GM11168 (cell line): ENCODE measurements around the gene TLR5.
"Not testable (repeated sequence)": the region's sequence is repeated elsewhere in the genome, so short reads cannot be mapped to it uniquely, and the experiment has no call there.

ENCODE experiments used
- in situ Hi-C: fragments of 300-500 bp; cut with MboI; formaldehyde crosslinking; loops from one replicate; pipeline ENCODE4 v1.12.0; 2022; ENCODE audit warnings: low sequenced_read_pairs; ENCODE audit not compliant: unreplicated experiment

TLR5 gene, protein sequence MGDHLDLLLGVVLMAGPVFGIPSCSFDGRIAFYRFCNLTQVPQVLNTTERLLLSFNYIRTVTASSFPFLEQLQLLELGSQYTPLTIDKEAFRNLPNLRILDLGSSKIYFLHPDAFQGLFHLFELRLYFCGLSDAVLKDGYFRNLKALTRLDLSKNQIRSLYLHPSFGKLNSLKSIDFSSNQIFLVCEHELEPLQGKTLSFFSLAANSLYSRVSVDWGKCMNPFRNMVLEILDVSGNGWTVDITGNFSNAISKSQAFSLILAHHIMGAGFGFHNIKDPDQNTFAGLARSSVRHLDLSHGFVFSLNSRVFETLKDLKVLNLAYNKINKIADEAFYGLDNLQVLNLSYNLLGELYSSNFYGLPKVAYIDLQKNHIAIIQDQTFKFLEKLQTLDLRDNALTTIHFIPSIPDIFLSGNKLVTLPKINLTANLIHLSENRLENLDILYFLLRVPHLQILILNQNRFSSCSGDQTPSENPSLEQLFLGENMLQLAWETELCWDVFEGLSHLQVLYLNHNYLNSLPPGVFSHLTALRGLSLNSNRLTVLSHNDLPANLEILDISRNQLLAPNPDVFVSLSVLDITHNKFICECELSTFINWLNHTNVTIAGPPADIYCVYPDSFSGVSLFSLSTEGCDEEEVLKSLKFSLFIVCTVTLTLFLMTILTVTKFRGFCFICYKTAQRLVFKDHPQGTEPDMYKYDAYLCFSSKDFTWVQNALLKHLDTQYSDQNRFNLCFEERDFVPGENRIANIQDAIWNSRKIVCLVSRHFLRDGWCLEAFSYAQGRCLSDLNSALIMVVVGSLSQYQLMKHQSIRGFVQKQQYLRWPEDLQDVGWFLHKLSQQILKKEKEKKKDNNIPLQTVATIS

DNA sequence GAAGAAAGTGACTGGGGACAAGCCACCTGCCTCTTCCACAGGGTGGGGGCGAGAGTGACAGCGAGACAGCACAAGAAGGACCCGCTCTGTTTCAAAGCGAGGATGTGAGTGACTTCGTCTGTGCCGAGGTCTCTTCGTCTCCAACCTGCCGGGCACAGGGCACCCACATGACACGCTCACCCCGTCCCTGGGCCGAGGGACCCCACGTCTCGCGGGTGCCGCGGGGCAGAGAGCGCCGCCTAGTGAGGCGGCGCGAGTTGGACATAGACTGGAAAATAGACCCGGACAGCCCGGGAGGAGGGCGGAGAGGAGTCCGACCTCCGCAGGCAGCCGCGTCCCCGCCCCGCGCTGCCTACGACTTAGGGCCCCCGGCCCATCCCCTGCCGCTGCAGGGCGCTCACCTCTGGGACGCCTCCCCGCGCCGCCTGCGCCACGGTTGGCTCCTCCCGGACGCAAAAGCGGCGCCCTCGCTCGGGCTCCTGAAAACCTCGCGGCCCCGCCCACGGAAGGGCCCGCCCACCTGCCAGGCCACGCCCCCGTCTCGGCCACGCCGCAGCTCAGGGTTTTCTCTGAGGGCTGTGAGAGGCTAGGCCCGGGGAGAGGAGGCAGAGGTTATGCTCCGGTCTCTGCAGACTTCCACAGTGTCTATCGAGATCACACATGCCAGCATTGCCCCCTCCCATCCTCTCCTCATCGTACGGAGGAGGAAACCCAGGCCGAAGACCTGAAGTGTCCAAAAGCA lies at the start of gene TLR5:
TSS of gene TLR5 (minus strand) at position 454 of the 742 bp plus-strand sequence. CDS start 30,217 bp downstream, outside the sequence.
- in situ Hi-C loops: no loop called here

DNA sequence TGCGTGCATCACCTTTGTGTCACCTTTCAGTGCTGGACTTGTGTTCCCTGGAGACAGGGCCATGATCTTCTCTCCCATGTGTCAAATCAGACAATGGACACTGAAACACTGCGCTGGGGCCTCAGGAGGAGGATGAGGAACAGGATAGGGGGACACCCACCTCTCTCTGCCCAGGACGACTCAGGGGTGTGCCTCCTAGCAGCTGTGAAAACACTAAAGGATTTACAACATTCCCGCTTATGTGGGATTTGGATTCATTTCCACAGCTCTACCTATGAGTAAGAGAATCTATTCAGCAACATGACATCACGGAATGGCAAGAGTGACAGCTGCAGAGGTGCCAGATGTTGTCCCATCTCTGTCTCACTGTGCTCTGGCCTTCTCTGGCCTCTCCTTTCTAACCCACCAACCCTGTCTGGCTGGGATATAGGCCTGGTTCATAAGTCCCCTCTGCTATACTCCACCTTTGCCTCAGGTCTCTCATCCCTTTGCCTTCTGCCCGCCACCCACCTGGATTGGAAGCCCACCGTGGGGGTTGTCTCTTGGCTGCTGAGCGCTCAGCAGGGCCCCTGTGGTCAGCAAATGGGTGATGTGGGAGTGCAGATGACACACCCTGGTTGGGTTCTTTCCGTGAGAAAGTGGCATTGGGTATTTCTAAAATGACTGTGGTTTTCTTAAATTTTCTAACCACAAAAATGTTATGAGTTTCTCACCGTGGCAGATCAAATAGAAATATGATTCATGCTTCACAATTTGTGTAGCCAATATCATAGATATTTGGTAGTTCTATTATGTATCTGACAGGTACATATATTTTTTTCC lies 47.1 kb upstream of the TLR5 start:
- in situ Hi-C loops: no loop called here

DNA sequence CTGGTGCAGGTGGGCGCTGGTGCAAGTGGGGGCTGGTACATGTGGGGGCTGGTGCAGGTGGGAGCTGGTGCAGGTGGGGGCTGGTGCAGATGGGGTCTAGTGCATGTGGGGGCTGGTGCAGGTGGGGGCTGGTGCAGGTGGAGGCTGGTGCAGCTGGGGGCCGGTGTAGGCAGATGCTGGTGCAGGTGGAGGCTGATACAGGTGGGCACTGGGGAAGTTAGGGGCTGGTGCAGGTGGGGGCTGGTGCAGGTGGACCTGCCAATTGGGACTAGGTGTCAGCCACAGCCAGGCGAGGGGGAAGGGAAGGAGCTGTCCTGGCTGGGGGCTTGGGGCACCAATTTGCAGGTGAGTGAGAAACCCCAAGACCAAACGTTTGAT lies 46.5 kb upstream of the TLR5 start:
- in situ Hi-C loops: no loop called here

DNA sequence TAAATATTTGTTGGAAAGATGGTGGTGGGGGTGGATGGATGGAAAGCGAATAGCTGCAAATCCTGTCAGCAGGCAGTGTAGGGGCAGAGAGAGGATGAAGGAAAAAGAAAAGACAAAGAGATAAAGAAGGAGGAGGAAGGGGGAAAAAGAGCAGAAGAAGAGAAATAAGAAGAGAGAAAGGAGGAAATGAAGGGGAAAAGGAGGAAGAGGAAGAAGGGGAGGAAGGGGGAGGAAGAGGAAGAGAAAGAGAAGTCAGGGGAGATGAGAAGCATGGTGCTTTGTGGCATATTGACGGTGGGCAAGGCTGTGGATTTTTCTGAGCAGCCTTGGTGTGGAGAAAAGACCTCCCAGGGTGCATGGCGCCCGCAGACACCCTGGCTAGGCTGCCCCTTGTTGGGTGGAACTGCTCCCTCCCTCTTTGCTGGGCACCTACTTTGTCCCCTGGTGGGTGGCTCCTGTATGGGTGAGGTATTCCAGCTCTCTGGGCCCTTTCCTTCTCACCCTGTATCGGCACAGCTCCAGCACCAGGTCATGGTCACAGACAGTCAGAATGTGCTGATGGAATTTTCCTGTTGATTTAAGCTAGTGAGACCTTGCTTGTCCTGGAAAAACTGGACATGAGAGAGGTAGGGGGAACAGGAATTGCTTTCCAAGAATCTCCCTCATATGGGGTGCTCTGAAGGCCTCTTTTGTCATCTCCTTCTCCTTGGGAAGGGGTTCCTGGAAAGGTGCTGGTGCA lies 45.7 kb upstream of the TLR5 start:
- in situ Hi-C loops: no loop called here

DNA sequence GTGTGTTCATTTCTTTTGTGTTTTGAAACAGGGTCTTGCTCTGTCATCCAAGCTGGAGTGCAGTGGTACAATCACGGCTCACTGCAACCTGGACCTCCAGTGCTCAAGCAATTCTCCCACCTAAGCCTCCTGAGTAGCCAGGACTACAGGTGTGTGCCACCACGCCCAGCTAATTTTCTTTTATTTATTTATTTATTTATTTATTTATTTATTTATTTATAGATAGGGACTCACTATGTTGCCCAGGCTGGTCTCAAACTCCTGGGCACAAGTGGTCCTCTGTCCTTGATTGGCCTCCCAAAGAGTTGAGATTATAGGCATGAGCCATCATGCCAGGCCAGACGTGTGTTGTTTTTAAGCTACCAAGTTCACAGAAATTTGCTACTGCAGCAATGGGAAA lies 43.8 kb upstream of the TLR5 start:
- in situ Hi-C loops: no loop called here

DNA sequence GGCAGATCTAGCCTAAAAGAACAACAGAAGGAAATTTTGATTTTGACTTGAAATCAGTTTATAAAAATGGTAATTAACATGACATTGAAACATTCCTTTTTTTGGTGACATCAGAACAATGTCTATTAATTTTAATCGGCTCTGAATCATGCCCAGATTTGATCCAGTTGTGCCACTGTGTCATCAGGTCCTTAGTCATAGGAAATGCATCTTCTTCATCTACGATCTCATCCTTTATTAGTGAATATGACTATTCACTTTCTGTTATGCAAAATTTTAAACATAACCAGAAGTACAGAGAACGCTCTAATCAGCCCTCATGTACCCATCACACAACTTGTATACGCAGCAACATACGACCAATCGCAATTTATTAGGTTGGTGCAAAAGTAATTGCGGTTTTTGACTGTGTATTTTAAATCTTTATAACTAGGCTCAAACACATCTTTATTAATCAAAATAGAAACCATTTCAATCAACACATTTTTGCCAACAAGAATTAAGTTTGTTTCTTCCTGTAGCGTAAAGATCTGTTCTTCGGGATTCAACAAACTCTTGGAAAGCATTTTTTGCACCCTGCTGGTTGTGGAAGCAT lies 40.3 kb upstream of the TLR5 start:
- in situ Hi-C loops: no loop called here

DNA sequence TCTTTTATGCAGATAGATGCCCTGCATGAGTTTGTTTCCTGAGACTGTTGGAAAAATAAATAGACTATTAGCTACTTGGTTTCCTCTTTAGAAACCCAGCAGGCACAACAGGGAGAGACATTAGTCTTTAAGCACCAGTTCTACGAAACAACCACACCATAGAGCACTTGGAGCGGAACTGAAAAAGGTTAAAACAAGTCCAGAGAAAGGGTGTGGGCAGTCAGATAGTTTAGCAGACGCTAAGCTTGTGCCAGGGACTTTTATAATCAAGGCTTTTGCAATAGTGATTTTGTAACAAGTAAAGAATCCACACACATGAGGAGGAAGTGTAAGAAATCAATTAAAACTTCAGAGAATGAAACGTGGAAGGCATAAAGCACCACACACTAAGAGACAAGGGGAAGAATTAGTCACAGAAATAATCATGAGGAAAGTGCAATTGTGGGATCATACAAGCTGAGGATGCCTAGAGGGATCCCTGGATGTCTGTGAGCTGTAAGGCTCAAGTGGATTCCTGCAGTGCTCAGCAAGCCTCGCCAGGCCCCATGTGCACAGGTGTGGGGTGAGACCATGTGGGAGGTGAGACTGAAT lies 37.8 kb upstream of the TLR5 start:
- in situ Hi-C loops: no loop called here

DNA sequence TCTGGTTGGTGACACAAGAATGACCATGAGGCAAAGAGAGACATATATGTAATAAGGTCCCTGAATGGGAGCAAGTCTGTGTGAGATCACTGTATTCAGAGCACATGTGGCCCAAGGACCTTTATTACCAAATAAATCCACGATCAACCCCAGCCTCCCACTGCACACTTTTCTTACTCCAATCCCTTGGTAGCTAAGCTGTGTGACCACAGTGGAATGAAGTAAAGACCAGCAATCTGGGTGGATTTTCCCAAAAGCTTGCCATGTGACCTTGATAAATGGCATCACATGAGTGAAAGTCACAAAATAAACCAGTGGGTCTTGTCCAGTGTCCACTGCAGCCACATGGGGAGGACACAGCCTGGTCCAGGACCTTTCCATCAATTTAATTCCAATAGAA lies 36.7 kb upstream of the TLR5 start:
- in situ Hi-C loops: no loop called here

DNA sequence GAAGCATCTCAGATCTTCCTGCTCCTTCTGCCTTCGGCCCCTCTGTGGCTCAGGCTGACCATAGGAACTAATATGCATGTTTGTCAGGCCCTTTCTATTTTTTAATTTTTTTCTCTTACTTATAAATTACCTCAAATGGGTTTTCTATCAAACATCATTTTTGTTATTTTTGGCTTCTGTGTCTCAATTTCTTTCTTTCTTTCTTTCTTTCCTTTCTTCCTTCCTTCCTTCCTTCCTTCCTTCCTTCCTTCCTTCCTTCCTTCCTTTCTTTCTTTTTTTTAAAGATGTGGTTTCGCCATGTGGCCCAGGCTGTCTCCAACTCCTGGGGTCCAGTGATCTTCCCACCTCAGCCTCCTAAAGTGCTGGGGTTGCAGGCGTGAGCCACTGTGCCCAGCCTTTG lies 36.2 kb upstream of the TLR5 start:
- in situ Hi-C loops: no loop called here

DNA sequence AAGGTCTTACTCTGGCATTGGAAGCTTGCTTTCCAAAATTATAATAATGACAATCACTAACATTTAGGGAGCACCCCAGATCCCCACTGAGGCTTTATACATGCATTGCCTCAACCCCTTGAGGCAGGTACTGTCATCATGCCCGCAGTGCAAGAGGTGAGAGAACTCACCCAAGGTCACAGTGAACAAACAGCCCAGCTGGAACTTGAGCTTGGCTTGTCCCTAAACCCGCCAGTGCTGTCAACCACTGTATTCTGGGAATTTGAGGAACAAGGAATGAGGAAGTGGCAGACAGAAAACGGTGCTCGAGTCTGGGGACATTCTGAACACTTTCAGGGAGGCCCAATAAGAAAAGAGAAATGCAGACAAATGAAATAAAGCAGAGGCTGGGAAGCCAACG lies 34.6 kb upstream of the TLR5 start:
- in situ Hi-C loops: no loop called here

DNA sequence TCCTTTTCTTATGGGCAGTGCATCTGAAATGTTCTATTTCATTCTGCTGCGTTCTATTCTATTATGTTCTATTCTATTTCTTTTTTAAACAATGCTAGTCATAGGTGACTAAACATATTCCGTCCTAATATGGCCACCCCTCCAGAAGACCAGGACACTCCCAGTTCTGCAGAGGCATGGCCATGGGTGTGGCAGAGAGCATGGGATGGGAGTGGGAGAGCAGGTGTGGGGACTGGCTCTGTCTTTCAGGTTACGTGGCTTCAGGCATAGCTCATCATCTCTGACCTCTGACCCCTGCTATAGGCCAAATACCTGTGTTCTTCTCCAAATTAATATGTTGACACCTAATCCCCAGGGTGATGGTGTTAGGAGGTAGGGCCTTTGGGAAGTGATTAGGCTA lies 33.4 kb upstream of the TLR5 start:
- in situ Hi-C loops: no loop called here

DNA sequence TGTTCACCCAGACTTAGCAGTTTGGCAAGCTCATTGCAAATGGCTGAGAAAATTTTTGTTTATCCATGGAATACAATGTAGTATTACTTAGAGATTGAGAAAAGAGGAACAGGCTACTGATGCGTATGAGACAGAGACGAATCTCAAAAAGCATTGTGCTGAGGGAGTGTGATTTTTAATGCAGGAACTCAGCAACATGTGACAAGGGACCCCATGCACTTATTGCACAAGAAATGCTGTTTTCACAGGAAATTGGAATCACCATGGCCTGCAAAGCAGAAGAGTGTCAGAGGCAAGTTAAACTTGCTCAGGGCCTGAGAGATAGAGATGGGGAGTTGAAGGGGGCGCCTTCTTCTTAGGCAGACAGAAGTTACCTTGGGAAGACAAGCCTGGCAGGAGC lies 32.6 kb upstream of the TLR5 start:
- in situ Hi-C loops: no loop called here

DNA sequence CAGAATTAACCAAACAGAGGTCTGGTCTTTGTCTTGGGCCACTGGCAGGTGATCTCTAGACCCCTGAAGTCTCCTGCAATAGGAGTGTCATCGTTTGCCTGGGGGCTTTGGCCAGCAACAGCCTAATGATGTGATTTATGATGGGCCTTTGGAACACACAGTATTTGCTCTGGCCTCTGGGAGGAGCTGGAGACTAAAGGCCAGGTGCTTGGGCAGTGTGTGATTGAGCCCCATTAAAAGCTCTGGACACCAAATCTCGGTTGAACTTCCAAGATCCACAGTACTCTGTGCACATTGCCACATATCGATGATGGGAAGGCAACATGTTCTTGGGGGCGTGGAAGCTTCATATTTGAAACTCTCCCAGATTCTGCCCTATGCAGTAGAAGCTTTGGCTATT lies 32.0 kb upstream of the TLR5 start:
- in situ Hi-C loops: no loop called here

DNA sequence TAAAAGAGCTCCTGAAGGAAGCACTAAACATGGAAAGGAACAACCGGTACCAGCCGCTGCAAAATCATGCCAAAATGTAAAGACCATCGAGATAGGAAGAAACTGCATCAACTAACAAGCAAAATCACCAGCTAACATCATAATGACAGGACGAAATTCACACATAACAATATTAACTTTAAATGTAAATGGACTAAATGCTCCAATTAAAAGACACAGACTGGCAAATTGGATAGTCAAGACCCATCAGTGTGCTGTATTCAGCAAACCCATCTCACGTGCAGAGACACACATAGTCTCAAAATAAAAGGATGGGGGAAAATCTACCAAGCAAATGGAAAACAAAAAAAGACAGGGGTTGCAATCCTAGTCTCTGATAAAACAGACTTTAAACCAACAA lies 26.4 kb upstream of the TLR5 start:
- in situ Hi-C loops: not testable (repeated sequence)

DNA sequence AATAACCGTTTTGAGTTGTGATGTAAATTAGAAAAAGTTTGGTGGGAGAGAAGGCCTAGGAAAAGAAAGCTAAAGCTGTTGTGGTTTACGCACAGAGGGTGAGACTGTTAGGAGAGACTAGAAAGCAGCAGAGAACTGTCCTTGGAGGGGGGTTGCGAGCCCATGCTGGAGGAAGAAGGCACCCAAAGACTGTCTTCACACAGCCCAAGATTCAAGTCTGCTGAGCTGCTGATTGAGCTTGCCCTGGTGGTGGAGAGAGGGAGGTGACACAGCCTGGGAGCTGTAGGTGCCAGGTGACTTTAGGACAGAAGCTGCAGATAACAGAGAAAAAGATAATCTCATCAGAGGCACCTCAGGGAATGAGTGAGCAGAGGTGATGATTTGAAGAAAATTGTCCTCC lies 18.3 kb upstream of the TLR5 start:
- in situ Hi-C loops: no loop called here

DNA sequence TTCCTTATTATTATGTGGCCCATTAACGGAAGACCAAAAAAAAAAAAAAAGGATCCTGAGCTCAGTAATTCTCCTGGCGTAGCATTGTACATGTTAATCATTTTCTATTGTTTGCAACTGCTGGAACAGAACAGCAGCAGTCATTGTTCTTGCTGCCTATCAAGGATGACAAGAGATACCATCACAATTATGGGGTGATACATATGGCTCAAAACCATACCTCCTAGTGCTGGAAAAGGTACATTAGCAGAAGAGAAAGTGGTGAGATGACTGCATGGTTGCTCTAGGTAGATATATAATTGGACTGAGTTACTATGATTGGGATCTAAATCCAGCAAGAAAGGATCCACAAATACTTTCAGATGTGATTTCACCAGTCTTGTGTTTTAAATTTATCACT lies 13.3 kb upstream of the TLR5 start:
- in situ Hi-C loops: no loop called here

DNA sequence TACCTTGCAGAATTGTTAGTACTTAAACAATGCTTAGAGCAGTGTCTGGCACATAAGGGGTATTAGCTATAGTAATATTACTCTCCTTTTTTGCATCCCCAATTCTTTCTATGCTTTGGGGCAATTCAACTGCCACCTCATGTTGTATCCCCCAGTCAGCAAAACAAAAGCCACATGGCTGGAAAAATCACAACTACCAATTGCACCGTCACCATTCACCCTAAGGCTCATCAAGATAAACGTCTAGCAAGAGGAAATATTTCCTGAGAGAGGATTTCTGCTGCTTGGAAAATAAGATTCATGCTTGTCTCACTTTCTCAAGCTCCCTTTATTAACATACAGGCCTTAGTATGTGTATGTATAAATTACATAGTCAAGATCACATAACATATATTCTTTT lies 12.1 kb upstream of the TLR5 start:
- in situ Hi-C loops: no loop called here

DNA sequence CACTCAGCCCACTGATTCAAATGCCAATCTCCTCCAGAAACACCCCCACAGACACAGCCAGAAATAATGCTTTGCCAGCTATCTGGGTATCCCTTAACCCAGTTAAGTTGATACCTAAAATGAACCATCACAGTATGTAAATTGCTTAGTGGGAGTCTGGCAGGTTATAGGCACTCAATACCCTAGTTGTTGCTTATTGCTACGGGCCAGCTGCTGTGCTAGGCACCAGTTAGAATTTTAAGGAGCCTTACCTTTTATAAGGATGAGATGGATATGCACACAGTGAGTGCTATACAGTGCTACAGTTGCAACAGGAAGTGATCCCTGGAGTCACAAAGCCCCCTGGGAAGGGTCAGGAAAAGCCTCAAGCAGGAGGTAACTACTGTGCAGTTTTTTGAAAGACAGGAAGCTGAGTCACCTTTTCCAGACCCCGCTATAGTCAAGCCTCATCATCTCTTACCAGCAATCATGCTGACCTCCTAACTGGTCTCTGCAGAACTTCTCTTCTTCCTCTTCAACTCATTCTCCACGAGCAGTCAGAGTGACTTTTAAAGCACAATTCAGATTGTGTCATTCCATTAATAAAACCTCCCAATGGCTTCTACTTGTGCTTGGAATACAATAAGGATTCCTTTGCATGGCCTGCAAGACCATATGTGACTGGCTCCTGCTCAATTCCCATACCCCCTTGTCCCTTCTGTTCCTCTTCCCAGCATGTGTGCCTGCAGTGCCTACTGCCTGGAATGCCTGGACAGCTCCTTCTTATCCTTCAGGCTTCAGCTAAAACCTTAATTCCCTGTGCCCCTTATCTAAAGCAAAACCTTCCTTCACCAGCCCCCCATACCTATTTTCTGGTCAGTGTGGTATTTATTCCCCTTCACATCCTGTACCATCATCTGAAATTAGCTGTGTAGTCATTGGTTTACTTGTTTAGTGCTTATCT lies 10.4 kb upstream of the TLR5 start:
- in situ Hi-C loops: no loop called here
